Tibial nerve (tissue), 3 donors: Measurements from ENCODE around the gene CAPZA1.

Experiments used
- POLR2A ChIP-seq, 2 donors: fragments of 450-650 bp; IDR thresholded peaks; one replicate each; pipeline ENCODE4 v1.6.1; 2017; ENCODE audit warnings: antibody characterized with exemption in 2 of 2, mild to moderate bottlenecking in 2 of 2, moderate library complexity in 2 of 2
- TF ChIP-seq, protein P1 (sequence below), 5 experiments: fragments of 200-600 bp in 3 of 5; fragments of 450-650 bp in 2 of 5; sonication (generic) in 3 of 5; IDR thresholded peaks; one replicate each; pipeline ENCODE4 v1.5.1; 2016 to 2019; ENCODE audit warnings: antibody characterized with exemption in 5 of 5, mild to moderate bottlenecking in 3 of 5, moderate library complexity in 2 of 5

- TF ChIP-seq, protein P1, sequence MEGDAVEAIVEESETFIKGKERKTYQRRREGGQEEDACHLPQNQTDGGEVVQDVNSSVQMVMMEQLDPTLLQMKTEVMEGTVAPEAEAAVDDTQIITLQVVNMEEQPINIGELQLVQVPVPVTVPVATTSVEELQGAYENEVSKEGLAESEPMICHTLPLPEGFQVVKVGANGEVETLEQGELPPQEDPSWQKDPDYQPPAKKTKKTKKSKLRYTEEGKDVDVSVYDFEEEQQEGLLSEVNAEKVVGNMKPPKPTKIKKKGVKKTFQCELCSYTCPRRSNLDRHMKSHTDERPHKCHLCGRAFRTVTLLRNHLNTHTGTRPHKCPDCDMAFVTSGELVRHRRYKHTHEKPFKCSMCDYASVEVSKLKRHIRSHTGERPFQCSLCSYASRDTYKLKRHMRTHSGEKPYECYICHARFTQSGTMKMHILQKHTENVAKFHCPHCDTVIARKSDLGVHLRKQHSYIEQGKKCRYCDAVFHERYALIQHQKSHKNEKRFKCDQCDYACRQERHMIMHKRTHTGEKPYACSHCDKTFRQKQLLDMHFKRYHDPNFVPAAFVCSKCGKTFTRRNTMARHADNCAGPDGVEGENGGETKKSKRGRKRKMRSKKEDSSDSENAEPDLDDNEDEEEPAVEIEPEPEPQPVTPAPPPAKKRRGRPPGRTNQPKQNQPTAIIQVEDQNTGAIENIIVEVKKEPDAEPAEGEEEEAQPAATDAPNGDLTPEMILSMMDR (IDR thresholded peaks at IDR 0.05) = no peak
- no peak for TF ChIP-seq POLR2A (IDR thresholded peaks at IDR 0.05)
These were observed 6.1 kb downstream of the CAPZA1 start for GRCh38 chr1:112625696-112626095.
